GM12878 (cell line): ENCODE data around the gene MIER3. TPM values are rescaled to one million over a fixed set of nuclear protein-coding genes. Genes with fewer than 3 reads are reported as not detected.

Experiments
- ATAC-seq: fragments of 200-7000 bp; cut with Tn5 transposase; 3 replicates; pipeline ENCODE4 v1.9.1; 2020; ENCODE audit warnings: mild to moderate bottlenecking, moderate library complexity
- BruUV-seq: library from RNA; stranded (reverse); fragments of 400-500 nt; replicated peaks from 2 replicates; lab custom pipeline; 2021; lab: Mats Ljungman, UMichigan
- CTCF ChIA-PET: fragments of 300-600 bp; sonication (Branson Sonifier 250); formaldehyde crosslinking; extraction: SDS; loops from one replicate; lab custom pipeline; 2021; ENCODE audit warnings: inconsistent platforms; lab: Yijun Ruan, JAX
- POLR2A ChIA-PET: fragments of 350-600 bp; formaldehyde crosslinking; extraction: SDS; loops from one replicate; lab custom pipeline; 2021; ENCODE audit warnings: inconsistent platforms; lab: Charles Lee
- RAD21 ChIA-PET: fragments of 300-600 bp; sonication (Branson Sonifier 250); formaldehyde crosslinking; loops from one replicate; lab custom pipeline; 2023; ENCODE audit warnings: antibody characterized with exemption; ENCODE audit not compliant: unreplicated experiment; lab: Charles Lee
- SMC1A ChIA-PET: fragments of 300-600 bp; sonication (Branson Sonifier 250); formaldehyde crosslinking; loops from one replicate; lab custom pipeline; 2023; ENCODE audit not compliant: unreplicated experiment, uncharacterized antibody; lab: Charles Lee
- DNase-seq: peaks from one replicate; pipeline ENCODE4 v3.0.0-alpha.2; 2011; ENCODE audit warnings: low read depth, low spot score
- FAIRE-seq: peaks from 3 replicates; lab custom pipeline; 2011; peaks lifted over from hg19 to GRCh38; lab: Jason Lieb, UNC
- H2AFZ ChIP-seq: 2 replicates; pipeline ENCODE4 v1.6.0; 2011; ENCODE audit warnings: low read depth, low read length, control low read depth; ENCODE audit not compliant: control insufficient read depth
- H3K27ac ChIP-seq: 2 replicates; pipeline ENCODE4 v1.5.1; 2011; ENCODE audit warnings: control low read depth; ENCODE audit not compliant: control insufficient read depth, insufficient read depth
- H3K27me3 ChIP-seq, 2 experiments: replicated peaks in 1 of 2; 2 replicates each; pipeline versions ENCODE4 v1.6.0 to v1.6.1; 2011; ENCODE audit warnings: low read length in 1 of 2; ENCODE audit not compliant: control insufficient read depth in 2 of 2, insufficient read depth in 2 of 2
- H3K36me3 ChIP-seq, 2 experiments: 2 replicates each; pipeline ENCODE4 v1.5.1; 2011; ENCODE audit warnings: low read length in 1 of 2; ENCODE audit not compliant: control insufficient read depth in 2 of 2, insufficient read depth in 2 of 2
- H3K4me1 ChIP-seq: 2 replicates; pipeline ENCODE4 v1.6.1; 2011; ENCODE audit warnings: mild to moderate bottlenecking, low read length, moderate library complexity, mixed read lengths; ENCODE audit not compliant: control insufficient read depth, insufficient read depth
- H3K4me2 ChIP-seq: 2 replicates; pipeline ENCODE4 v1.6.0; 2011; ENCODE audit warnings: control low read depth; ENCODE audit not compliant: control insufficient read depth, insufficient read depth
- H3K4me3 ChIP-seq: fragments of 200-600 bp; sonication (generic); 2 replicates; pipeline ENCODE4 v1.5.1; 2016
- H3K79me2 ChIP-seq: 2 replicates; pipeline ENCODE4 v1.6.0; 2011; ENCODE audit warnings: low read length; ENCODE audit not compliant: control insufficient read depth, insufficient read depth
- H3K9ac ChIP-seq: 2 replicates; pipeline ENCODE4 v1.8.0; 2011; ENCODE audit warnings: low read length, control low read depth, mixed read lengths; ENCODE audit not compliant: control insufficient read depth, insufficient read depth
- H3K9me3 ChIP-seq: replicated peaks from 3 replicates; pipeline ENCODE4 v1.5.1; 2011; ENCODE audit warnings: mild to moderate bottlenecking, low read length; ENCODE audit not compliant: control insufficient read depth, insufficient read depth
- H4K20me1 ChIP-seq: 2 replicates; pipeline ENCODE4 v1.6.0; 2011; ENCODE audit not compliant: control insufficient read depth, insufficient read depth
- BRCA1 ChIP-seq: IDR thresholded peaks from 2 replicates; pipeline ENCODE4 v1.6.1; 2011; ENCODE audit warnings: low read depth, low read length, improper control_type of control experiment
- CEBPB ChIP-seq, 2 experiments: fragments of 150-350 bp in 1 of 2; IDR thresholded peaks; 2 replicates each; pipeline ENCODE4 v1.6.1; 2012 to 2014; ENCODE audit warnings: low read depth in 2 of 2, low read length in 2 of 2, borderline replicate concordance in 1 of 2, inconsistent platforms in 1 of 2
- FOS ChIP-seq: IDR thresholded peaks from 3 replicates; pipeline ENCODE4 v1.6.1; 2011; ENCODE audit warnings: borderline replicate concordance; ENCODE audit not compliant: insufficient read length; ENCODE audit errors: extremely low read depth
- MYC ChIP-seq: IDR thresholded peaks from 2 replicates; pipeline ENCODE4 v1.6.1; 2011; ENCODE audit warnings: mild to moderate bottlenecking, low read length, moderate library complexity, inconsistent platforms; ENCODE audit not compliant: insufficient read depth, insufficient replicate concordance, insufficient read length, severe bottlenecking
- PML ChIP-seq: IDR thresholded peaks from 2 replicates; pipeline ENCODE4 v1.6.1; 2012; ENCODE audit warnings: low read length, inconsistent platforms
- RELB ChIP-seq: fragments of 450-650 bp; IDR thresholded peaks from 2 replicates; pipeline ENCODE4 v1.6.1; 2017; ENCODE audit warnings: low read depth, mild to moderate bottlenecking, moderate library complexity
- SREBF2 ChIP-seq: IDR thresholded peaks from 2 replicates; pipeline ENCODE4 v1.6.1; 2012; ENCODE audit warnings: mild to moderate bottlenecking, low read length
- SUZ12 ChIP-seq: fragments of 200-600 bp; sonication (generic); IDR thresholded peaks from one replicate; pipeline ENCODE4 v1.6.1; 2018; ENCODE audit warnings: antibody characterized with exemption, mild to moderate bottlenecking; ENCODE audit not compliant: unreplicated experiment
- TBL1XR1 ChIP-seq: IDR thresholded peaks from 2 replicates; pipeline ENCODE4 v1.6.1; 2012; ENCODE audit warnings: low read depth, low read length, improper control_type of control experiment
- ZBED1 ChIP-seq: IDR thresholded peaks from 2 replicates; pipeline ENCODE4 v1.6.1; 2016; ENCODE audit warnings: borderline replicate concordance
- ZNF24 ChIP-seq: fragments of 450-650 bp; IDR thresholded peaks from 2 replicates; pipeline ENCODE4 v1.6.1; 2017; ENCODE audit warnings: antibody characterized with exemption, mild to moderate bottlenecking
- WGBS: methylation state at CpG from one replicate; pipeline ENCODE4 v1.1.6; 2016; ENCODE audit warnings: low lambda C conversion rate; ENCODE audit not compliant: insufficient replicate concordance, insufficient coverage; ENCODE audit errors: missing lambda C conversion rate; 5-methylcytosine and 5-hydroxymethylcytosine counted together
- in situ Hi-C: fragments of 300-500 bp; cut with MboI; formaldehyde crosslinking; loops from 9 replicates; pipeline ENCODE4 v1.14.3; 2018; ENCODE audit warnings: mixed read lengths
- intact Hi-C: fragments of 100-400 bp; cut with micrococcal nuclease; formaldehyde crosslinking; loops from one replicate; pipeline ENCODE4 v1.14.2; 2022; ENCODE audit not compliant: unreplicated experiment
- polyA plus RNA-seq, 11 experiments: library from polyadenylated mRNA; depleted of rRNA in 4 of 11; unstranded in 6 of 11; stranded (reverse) in 5 of 11; fragments of >200 nt; fragmentation: Nextera tagmentation in 4 of 11; fragmentation: Illumina TruSeq in 1 of 11; extraction: Ambion mirVana in 4 of 11; extraction: Trizol in 1 of 11; gene quantifications; 1 replicate in 1 of 11; 2 replicates in 10 of 11; pipeline versions ENCODE4 v1.2.1 to v1.2.3, GENCODE V29; 2011 to 2016; ENCODE audit warnings: inconsistent platforms in 2 of 11, missing spikeins in 2 of 11, low read depth in 1 of 11
- total RNA-seq, 4 experiments: library from RNA; depleted of rRNA in 3 of 4; stranded (reverse); fragments of >200 nt in 3 of 4; fragmentation: Illumina TruSeq in 1 of 4; extraction: Trizol in 1 of 4; gene quantifications; 2 replicates each; pipeline versions ENCODE4 v1.2.1 to v1.2.3, GENCODE V29; 2013 to 2021
- TF ChIP-seq, protein P1 (sequence below): IDR thresholded peaks from 2 replicates; pipeline ENCODE4 v1.6.1; 2012; ENCODE audit warnings: low read depth, low read length, improper control_type of control experiment
- TF ChIP-seq, protein P2 (sequence below): IDR thresholded peaks from 2 replicates; pipeline ENCODE4 v1.6.1; 2011; ENCODE audit warnings: borderline replicate concordance, low read depth, mild to moderate bottlenecking, moderate library complexity, low read length; ENCODE audit not compliant: insufficient read depth, poor library complexity, severe bottlenecking
- TF ChIP-seq, protein P3 (sequence below): fragments of 450-650 bp; IDR thresholded peaks from 2 replicates; pipeline ENCODE4 v1.6.1; 2014; ENCODE audit warnings: mild to moderate bottlenecking

MIER3 gene
- total and polyA plus RNA-seq, 10 of the 15 experiments (the other 5 are each of a cell fraction or from before 2014, with no cell fraction given) = 2.9 to 14.6 (median 7.2) TPM

- no peaks in the 10 kb centered on the region for H4K20me1 ChIP-seq
- H3K9me3 ChIP-seq = no peaks in the 10 kb centered on the region
- TF ChIP-seq SREBF2 (no peak), SUZ12 (no peak), FOS (no peak), TBL1XR1 (no peak), BRCA1 (no peak), ZNF24 (no peak), ZBED1 (no peak), MYC (no peak), CEBPB (IDR thresholded peaks at IDR 0.05; ENCODE audit: borderline replicate concordance in 1 of 2, low read depth in 2 of 2, low read length in 2 of 2) (no peak), PML (no peak), RELB (no peak)
- TF ChIP-seq, protein P1, sequence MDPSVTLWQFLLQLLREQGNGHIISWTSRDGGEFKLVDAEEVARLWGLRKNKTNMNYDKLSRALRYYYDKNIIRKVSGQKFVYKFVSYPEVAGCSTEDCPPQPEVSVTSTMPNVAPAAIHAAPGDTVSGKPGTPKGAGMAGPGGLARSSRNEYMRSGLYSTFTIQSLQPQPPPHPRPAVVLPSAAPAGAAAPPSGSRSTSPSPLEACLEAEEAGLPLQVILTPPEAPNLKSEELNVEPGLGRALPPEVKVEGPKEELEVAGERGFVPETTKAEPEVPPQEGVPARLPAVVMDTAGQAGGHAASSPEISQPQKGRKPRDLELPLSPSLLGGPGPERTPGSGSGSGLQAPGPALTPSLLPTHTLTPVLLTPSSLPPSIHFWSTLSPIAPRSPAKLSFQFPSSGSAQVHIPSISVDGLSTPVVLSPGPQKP = no peak
- TF ChIP-seq, protein P2, sequence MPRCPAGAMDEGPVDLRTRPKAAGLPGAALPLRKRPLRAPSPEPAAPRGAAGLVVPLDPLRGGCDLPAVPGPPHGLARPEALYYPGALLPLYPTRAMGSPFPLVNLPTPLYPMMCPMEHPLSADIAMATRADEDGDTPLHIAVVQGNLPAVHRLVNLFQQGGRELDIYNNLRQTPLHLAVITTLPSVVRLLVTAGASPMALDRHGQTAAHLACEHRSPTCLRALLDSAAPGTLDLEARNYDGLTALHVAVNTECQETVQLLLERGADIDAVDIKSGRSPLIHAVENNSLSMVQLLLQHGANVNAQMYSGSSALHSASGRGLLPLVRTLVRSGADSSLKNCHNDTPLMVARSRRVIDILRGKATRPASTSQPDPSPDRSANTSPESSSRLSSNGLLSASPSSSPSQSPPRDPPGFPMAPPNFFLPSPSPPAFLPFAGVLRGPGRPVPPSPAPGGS = no peak
- TF ChIP-seq, protein P3, sequence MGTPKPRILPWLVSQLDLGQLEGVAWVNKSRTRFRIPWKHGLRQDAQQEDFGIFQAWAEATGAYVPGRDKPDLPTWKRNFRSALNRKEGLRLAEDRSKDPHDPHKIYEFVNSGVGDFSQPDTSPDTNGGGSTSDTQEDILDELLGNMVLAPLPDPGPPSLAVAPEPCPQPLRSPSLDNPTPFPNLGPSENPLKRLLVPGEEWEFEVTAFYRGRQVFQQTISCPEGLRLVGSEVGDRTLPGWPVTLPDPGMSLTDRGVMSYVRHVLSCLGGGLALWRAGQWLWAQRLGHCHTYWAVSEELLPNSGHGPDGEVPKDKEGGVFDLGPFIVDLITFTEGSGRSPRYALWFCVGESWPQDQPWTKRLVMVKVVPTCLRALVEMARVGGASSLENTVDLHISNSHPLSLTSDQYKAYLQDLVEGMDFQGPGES = no peak
- TF ChIP-seq, all 136 proteins: peak for 0
- SMC1A ChIA-PET = interaction anchor here (0.7 to 1.3 kb wide), 4 partner anchors 9 to 302 kb away, joined by 3 to 5 read pairs (median 4); no protein-coding TSS in a partner anchor
- in situ Hi-C loops (loop anchor here (25.0 kb wide), 1 partner anchor 1545 kb away; the partner anchor contains the start of gene PLK2), intact Hi-C loops (no loop called here)
- Histone ChIP-seq H3K36me3 (no peaks in the 10 kb centered on the region), H3K9ac (no peak overlapping the region), H3K4me2 (no peak overlapping the region), H3K79me2 (no peaks in the 10 kb centered on the region), H3K4me3 (no peak overlapping the region), H3K4me1 (no peaks in the 10 kb centered on the region), H2AFZ (no peak overlapping the region), H3K27me3 (no peaks in the 10 kb centered on the region), H3K27ac (no peak overlapping the region)
- DNase-seq (no peak), FAIRE-seq (no peak), ATAC-seq (peak; percentile 39; the same call in 2 of the 3 replicates)
- no TSS peak for BruUV-seq
- POLR2A ChIA-PET = no interaction called here
- 96% methylated on average over 2 of the region's 2 CpGs for WGBS
- CTCF ChIA-PET = interaction anchor here (0.6 to 2.7 kb wide), 7 partner anchors 15 to 424 kb away, joined by 3 to 10 read pairs (median 4); no protein-coding TSS in a partner anchor
- RAD21 ChIA-PET = no interaction called here
Measured at GRCh38 chr5:56917534-56917933, 34.4 kb downstream of the MIER3 start.
